GM10266 (cell line): ENCODE results near the gene DDX24.

ENCODE experiments used
- DNase-seq: peaks from one replicate; pipeline ENCODE4 v3.0.0; 2012; ENCODE audit errors: extremely low spot score
- CTCF ChIP-seq: IDR thresholded peaks from 2 replicates; pipeline ENCODE4 v1.5.1; 2012; ENCODE audit warnings: mild to moderate bottlenecking, low read depth; ENCODE audit not compliant: control insufficient read depth, insufficient read depth; ENCODE audit errors: missing control alignments

Gene DDX24

GRCh38 chr14:94042433-94043091 lies 38.4 kb downstream of the DDX24 start:
- TF ChIP-seq CTCF: no peak
- no peak for DNase-seq

GRCh38 chr14:94041551-94042346 lies 39.3 kb downstream of the DDX24 start:
- no peak for DNase-seq
- no peak for TF ChIP-seq CTCF

GRCh38 chr14:94040796-94041195 lies 40.2 kb downstream of the DDX24 start:
- DNase-seq: no peak
- no peak for TF ChIP-seq CTCF

GRCh38 chr14:94040247-94040646 lies 40.8 kb downstream of the DDX24 start:
- TF ChIP-seq CTCF: no peak
- DNase-seq: no peak

- TF ChIP-seq CTCF: no peak
- no peak for DNase-seq
These were observed 41.9 kb downstream of the DDX24 start for GRCh38 chr14:94038921-94039629.

- no peak for TF ChIP-seq CTCF
- no peak for DNase-seq
These were observed 42.5 kb downstream of the DDX24 start for GRCh38 chr14:94038510-94038909.
